Measurements from ENCODE around the gene ITGAX.

Gene ITGAX

GRCh38 chr16:31397701-31398100 is 42.7 kb downstream of the ITGAX start:
- Histone ChIP-seq H3K9me3 (replicated peaks; ENCODE audit: insufficient read depth, low read length) (no peaks in the 10 kb centered on the region), H3K9ac (ENCODE audit: low read length) (no peak overlapping the region)

GRCh38 chr16:31400191-31400590 is 45.2 kb downstream of the ITGAX start:
- H3K36me3 ChIP-seq (replicated peaks; ENCODE audit: insufficient read depth, low read length): no peaks in the 10 kb centered on the region
- H3K9me2 ChIP-seq (replicated peaks; ENCODE audit: insufficient read depth, low read length): no peaks in the 10 kb centered on the region
- peaks cover 6% of the 10 kb centered on the region; the same call in 1 of the 2 replicates for H3K27me3 ChIP-seq (replicated peaks; ENCODE audit: insufficient read depth, low read length)
- no peak overlapping the region for H3K9ac ChIP-seq (ENCODE audit: low read length)
- no peaks in the 10 kb centered on the region for H3F3A ChIP-seq (ENCODE audit: insufficient read depth, low read length)
- H4K20me1 ChIP-seq (ENCODE audit: insufficient read depth, low read length): no peaks in the 10 kb centered on the region
- no peaks in the 10 kb centered on the region for H3K9me3 ChIP-seq (replicated peaks; ENCODE audit: insufficient read depth, low read length)
- no peak overlapping the region for H3K4me3 ChIP-seq (ENCODE audit: low read length)
- TF ChIP-seq EZH2 (optimal IDR thresholded peaks at IDR 0.05; ENCODE audit: low read depth, low read length) (no peak), CTCF (IDR thresholded peaks at IDR 0.05; ENCODE audit: low read length) (no peak), EZH2phosphoT487 (IDR thresholded peaks at IDR 0.05; ENCODE audit: low read length) (no peak)
- DNase-seq: no peak
- no peak overlapping the region for H3K4me2 ChIP-seq (ENCODE audit: low read depth, low read length)
- no peak overlapping the region for H3K27ac ChIP-seq (ENCODE audit: low read length)
- 0 out of 2 replicates have a peak, but pooled peaks cover 5% of the 10 kb centered on the region for H3K79me2 ChIP-seq (ENCODE audit: low read length)
- no peak overlapping the region for H2AFZ ChIP-seq (ENCODE audit: low read length)
- H3K4me1 ChIP-seq (ENCODE audit: low read length): no peaks in the 10 kb centered on the region

More at GRCh38 chr16:31397701-31398100, 42.7 kb downstream of the ITGAX start:
- Histone ChIP-seq H4K20me1 (ENCODE audit: insufficient read depth, low read length) (no peaks in the 10 kb centered on the region), H3K4me2 (ENCODE audit: low read depth, low read length) (no peak overlapping the region), H3K36me3 (replicated peaks; ENCODE audit: insufficient read depth, low read length) (no peaks in the 10 kb centered on the region), H3K79me2 (ENCODE audit: low read length) (no peaks in the 10 kb centered on the region), H3K27ac (ENCODE audit: low read length) (no peak overlapping the region), H3K4me3 (ENCODE audit: low read length) (no peak overlapping the region), H3K9me2 (replicated peaks; ENCODE audit: insufficient read depth, low read length) (no peaks in the 10 kb centered on the region), H3F3A (ENCODE audit: insufficient read depth, low read length) (no peaks in the 10 kb centered on the region), H3K27me3 (replicated peaks; ENCODE audit: insufficient read depth, low read length) (peaks cover 8% of the 10 kb centered on the region; the same call in 1 of the 2 replicates), H2AFZ (ENCODE audit: low read length) (no peak overlapping the region), H3K4me1 (ENCODE audit: low read length) (no peaks in the 10 kb centered on the region)
- TF ChIP-seq EZH2 (optimal IDR thresholded peaks at IDR 0.05; ENCODE audit: low read depth, low read length) (no peak), EZH2phosphoT487 (IDR thresholded peaks at IDR 0.05; ENCODE audit: low read length) (no peak), CTCF (IDR thresholded peaks at IDR 0.05; ENCODE audit: low read length) (no peak)
- DNase-seq: no peak

- no peak overlapping the region for H3K4me2 ChIP-seq (ENCODE audit: low read depth, low read length)
- no peak for DNase-seq
- H3K27ac ChIP-seq (ENCODE audit: low read length): no peak overlapping the region
- H3F3A ChIP-seq (ENCODE audit: insufficient read depth, low read length): no peaks in the 10 kb centered on the region
- TF ChIP-seq EZH2phosphoT487 (IDR thresholded peaks at IDR 0.05; ENCODE audit: low read length) (no peak), CTCF (IDR thresholded peaks at IDR 0.05; ENCODE audit: low read length) (no peak), EZH2 (optimal IDR thresholded peaks at IDR 0.05; ENCODE audit: low read depth, low read length) (no peak)
- H3K9me3 ChIP-seq (replicated peaks; ENCODE audit: insufficient read depth, low read length): no peaks in the 10 kb centered on the region
- H3K4me1 ChIP-seq (ENCODE audit: low read length): no peaks in the 10 kb centered on the region
- 0 out of 2 replicates have a peak, but pooled peaks cover 5% of the 10 kb centered on the region for H3K79me2 ChIP-seq (ENCODE audit: low read length)
- no peak overlapping the region for H3K9ac ChIP-seq (ENCODE audit: low read length)
- no peak overlapping the region for H2AFZ ChIP-seq (ENCODE audit: low read length)
- no peak overlapping the region for H3K4me3 ChIP-seq (ENCODE audit: low read length)
- no peaks in the 10 kb centered on the region for H4K20me1 ChIP-seq (ENCODE audit: insufficient read depth, low read length)
- H3K9me2 ChIP-seq (replicated peaks; ENCODE audit: insufficient read depth, low read length): no peaks in the 10 kb centered on the region
- peaks cover 3% of the 10 kb centered on the region; the same call in 1 of the 2 replicates for H3K27me3 ChIP-seq (replicated peaks; ENCODE audit: insufficient read depth, low read length)
- no peaks in the 10 kb centered on the region for H3K36me3 ChIP-seq (replicated peaks; ENCODE audit: insufficient read depth, low read length)
These were observed 46.5 kb downstream of the ITGAX start for GRCh38 chr16:31401436-31401835.
